ES-I3 (cell line): ENCODE results near the gene C7.

Source experiments
- H3K36me3 ChIP-seq: 2 replicates; pipeline ENCODE4 v1.6.1; 2013; ENCODE audit warnings: mild to moderate bottlenecking, low read length, control low read depth, moderate library complexity; ENCODE audit not compliant: insufficient read depth
- H3K4me1 ChIP-seq: 2 replicates; pipeline ENCODE4 v1.6.1; 2013; ENCODE audit warnings: mild to moderate bottlenecking, control low read depth, low read length; ENCODE audit not compliant: insufficient read depth
- H3K9ac ChIP-seq: 2 replicates; pipeline ENCODE4 v1.6.1; 2013; ENCODE audit warnings: low read depth, mild to moderate bottlenecking, low read length, moderate library complexity
- H3K9me3 ChIP-seq: 2 replicates; pipeline ENCODE4 v1.6.1; 2013; ENCODE audit warnings: mild to moderate bottlenecking, low read length, moderate library complexity; ENCODE audit not compliant: control insufficient read depth, insufficient read depth

C7 gene

DNA sequence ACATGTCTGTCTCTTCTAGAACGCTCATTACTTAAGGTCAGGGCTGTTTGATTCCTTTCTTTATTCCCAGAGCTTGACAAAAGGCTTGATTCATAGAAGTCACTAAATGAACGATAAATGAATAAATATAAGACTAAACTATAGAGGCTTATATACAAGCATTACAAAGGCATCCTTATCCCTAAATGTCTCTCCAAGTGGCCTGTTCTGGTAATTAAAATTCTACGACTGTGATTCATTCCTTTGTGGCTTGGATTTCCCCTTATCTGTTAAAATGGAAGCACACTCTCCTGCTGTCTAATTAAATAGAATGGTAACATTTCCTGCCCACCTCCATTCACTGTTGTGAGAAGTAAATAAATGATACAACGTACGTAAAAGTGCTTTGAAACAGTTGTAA lies 49.5 kb downstream of the C7 start:
- Histone ChIP-seq H3K9me3 (peaks cover 3% of the 10 kb centered on the region), H3K36me3 (no peaks in the 10 kb centered on the region), H3K9ac (no peak overlapping the region), H3K4me1 (no peaks in the 10 kb centered on the region)

DNA sequence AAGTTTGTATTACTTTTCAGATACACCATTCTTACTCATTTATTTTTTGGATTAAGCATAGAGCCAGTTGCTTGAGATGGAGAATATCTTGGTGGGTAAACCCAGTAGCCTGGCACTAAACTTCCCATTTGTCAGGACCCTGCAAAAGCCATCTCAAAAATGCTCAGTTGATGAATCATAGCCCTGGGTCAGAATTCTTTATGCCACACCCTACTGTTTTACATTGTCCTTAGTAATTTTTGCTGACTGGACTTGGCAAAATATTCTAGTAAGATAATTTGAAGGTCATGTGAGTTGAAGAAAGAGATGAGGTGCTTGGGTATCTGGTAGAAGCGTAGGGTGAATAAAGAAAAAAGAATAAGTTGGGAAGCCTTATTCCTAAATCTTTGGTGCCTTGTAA lies 50.7 kb downstream of the C7 start:
- Histone ChIP-seq H3K9me3 (peaks cover 3% of the 10 kb centered on the region), H3K36me3 (no peaks in the 10 kb centered on the region), H3K9ac (no peak overlapping the region), H3K4me1 (no peaks in the 10 kb centered on the region)

DNA sequence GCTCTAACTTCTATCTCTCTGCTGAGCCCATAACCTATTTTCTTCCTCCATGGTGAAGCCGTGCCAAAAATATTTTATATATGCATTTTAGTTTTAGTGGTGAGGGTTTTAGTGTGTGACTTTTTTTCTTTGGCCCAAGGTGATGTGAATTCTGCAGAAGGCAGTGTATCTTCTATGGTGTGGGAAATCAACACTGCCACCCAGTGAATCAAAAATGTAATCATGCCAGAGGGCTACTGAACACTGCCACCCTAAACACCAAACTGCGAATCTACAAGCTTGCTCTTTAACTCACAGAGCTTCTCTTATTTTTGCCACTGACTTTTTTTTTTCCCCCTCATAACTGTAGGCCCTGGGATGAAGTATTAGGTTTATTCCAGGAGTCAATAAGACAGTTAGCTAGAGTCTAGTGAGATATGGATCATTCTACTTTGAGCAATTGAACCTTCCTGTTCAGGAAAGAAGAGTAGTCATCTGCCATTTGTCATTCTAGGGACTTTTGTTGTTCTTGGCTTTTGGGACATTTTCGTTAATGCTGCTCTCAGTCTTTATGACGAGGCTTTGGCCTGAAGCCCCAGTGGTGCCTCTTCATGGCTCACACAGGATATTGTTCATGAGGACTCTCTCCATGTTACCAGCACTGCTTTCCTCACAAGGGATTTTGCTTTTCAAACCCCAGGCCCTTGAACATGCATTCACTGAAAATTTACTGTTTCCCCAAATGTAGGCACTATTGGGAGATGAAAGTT lies 53.1 kb downstream of the C7 start:
- H3K9me3 ChIP-seq, result peaks cover 3% of the 10 kb centered on the region
- no peaks in the 10 kb centered on the region for H3K4me1 ChIP-seq
- H3K36me3 ChIP-seq, result no peaks in the 10 kb centered on the region

DNA sequence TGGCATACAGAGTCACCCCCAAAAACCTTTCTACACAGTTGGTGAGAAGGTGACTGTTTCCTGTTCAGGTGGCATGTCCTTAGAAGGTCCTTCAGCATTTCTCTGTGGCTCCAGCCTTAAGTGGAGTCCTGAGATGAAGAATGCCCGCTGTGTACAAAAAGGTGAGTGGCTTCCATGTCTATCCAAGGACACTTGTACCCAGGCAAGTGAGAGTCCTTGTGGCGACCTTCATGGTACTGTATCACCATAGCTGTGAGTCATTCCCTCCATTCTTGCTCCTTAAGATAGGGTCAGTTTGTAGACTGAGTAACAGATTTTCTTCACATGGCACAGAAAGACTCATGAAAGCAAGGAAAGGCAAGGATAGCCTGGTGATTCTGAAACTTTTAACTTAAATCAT lies 63.1 kb downstream of the C7 start:
- no peaks in the 10 kb centered on the region for H3K36me3 ChIP-seq
- no peak overlapping the region for H3K9ac ChIP-seq
- no peaks in the 10 kb centered on the region for H3K9me3 ChIP-seq
- no peaks in the 10 kb centered on the region for H3K4me1 ChIP-seq

More for the DNA sequence above, 53.1 kb downstream of the C7 start:
- no peak overlapping the region for H3K9ac ChIP-seq

DNA sequence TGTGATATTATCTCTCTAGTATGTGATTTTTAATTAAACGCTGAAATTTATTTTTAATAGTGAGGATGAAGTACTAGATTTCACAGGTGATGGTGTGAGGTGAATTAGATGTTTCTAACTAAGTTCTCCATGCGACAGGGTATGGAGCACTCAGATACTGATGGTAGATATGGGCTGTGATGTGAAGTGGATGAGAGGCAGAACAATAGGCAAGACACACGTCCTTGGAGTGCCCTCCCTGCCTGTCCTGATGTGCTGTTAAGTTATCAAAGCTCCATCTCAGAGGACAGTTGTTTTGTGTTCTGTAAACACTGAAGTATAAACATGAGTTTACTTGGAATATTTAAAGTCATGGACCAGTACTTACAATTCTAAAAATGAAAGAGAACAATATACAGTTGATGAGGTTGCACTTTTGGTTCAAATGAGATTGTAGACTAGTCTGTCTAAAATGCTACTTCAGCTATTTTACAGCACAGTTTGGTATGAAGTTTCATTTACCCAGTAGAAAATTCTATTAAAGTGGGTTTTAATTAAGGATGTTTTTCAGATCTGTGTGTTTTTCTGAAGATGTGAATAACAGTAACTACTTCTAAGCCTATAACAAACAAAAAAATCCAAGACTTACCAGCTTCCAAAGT lies 64.2 kb downstream of the C7 start:
- H3K9me3 ChIP-seq, result no peaks in the 10 kb centered on the region
- no peaks in the 10 kb centered on the region for H3K36me3 ChIP-seq
- no peaks in the 10 kb centered on the region for H3K4me1 ChIP-seq
- H3K9ac ChIP-seq, result no peak overlapping the region

DNA sequence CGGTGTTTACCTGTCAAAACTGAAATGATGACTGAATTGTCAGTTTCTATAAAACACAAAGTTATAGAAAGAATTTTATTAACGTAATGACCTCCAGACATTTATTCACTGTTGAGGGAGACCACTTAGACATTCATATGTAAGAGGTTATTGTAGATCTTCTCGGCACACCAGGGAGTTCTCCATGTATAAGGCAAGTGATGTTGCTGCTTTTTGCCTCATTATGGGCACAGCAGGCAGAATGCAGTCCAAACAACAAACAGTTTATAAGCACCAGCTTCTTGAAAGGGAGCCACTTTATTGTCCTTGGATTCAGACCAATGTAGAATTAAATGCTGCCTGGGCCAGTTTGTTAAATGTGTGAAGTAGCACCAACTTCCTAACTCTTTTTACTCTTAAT lies 66.7 kb downstream of the C7 start:
- no peaks in the 10 kb centered on the region for H3K9me3 ChIP-seq
- H3K36me3 ChIP-seq, result no peaks in the 10 kb centered on the region
- H3K9ac ChIP-seq, result no peak overlapping the region
- H3K4me1 ChIP-seq, result no peaks in the 10 kb centered on the region

DNA sequence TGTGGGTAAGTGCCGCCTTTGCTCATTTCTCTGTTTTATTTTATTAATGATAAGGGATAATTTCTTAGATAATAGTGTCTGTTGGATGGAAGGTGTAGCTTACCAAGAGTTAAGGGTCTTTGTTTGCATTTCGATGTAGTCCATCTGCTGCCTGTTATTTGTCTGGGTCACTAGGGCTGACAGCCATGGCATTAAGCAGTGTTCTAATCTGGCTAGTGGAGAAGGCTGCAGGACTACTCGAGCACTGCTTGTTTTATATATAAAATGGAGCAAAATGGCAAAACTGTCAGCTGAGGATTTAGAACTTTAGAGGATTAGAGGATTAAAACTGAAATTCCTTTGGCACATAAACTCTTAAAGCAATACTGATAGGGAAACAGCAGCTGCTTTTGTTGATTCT lies 67.5 kb downstream of the C7 start:
- Histone ChIP-seq H3K9ac (no peak overlapping the region), H3K4me1 (no peaks in the 10 kb centered on the region), H3K36me3 (no peaks in the 10 kb centered on the region), H3K9me3 (no peaks in the 10 kb centered on the region)

DNA sequence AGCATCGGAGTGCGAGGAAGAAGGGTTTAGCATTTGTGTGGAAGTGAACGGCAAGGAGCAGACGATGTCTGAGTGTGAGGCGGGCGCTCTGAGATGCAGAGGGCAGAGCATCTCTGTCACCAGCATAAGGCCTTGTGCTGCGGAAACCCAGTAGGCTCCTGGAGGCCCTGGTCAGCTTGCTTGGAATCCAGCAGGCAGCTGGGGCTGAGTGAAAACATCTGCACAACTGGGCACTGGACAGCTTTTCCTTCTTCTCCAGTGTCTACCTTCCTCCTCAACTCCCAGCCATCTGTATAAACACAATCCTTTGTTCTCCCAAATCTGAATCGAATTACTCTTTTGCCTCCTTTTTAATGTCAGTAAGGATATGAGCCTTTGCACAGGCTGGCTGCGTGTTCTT lies 72.1 kb downstream of the C7 start:
- Histone ChIP-seq H3K36me3 (no peaks in the 10 kb centered on the region), H3K9ac (no peak overlapping the region)

DNA sequence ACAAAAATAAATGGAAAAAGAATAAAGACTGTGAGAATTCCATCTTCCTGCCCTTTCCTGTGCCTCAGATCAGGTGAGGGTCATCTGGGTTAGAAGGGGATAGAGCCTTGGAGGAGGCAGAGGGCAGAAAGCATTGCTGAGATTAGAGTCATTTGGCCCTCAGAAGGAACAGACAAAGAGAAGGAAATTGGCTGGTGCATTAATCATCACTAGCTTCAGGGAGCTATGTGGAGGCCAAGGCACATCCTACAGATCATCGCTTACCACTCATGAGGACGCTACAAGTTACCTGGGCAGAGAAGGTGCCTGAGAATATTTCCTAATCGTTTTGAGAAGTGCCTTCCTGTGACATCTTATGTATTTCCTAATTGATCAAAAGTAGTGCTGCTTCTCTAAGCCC lies 74.5 kb downstream of the C7 start:
- Histone ChIP-seq H3K36me3 (no peaks in the 10 kb centered on the region), H3K9me3 (no peaks in the 10 kb centered on the region), H3K4me1 (no peaks in the 10 kb centered on the region), H3K9ac (no peak overlapping the region)

More for the DNA sequence above, 72.1 kb downstream of the C7 start:
- Histone ChIP-seq H3K9me3 (no peaks in the 10 kb centered on the region), H3K4me1 (no peaks in the 10 kb centered on the region)

DNA sequence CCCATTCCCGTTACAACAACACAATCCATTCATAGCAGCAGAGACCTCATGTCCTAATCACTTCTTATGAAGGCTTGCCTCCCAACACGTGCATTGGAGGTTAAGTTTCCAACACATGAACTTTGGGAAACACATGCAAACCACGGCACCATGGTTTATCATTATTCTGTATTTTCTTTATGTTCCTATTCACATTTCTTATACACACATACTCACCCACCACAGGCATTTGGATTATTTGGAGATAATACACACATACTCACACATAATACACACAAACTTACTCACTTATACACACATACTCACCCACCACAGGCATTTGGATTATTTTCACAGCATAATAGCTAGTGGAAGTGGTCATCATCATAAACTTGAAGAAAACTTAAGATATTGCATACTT lies 75.6 kb downstream of the C7 start:
- Histone ChIP-seq H3K9ac (no peak overlapping the region), H3K4me1 (no peaks in the 10 kb centered on the region), H3K36me3 (no peaks in the 10 kb centered on the region), H3K9me3 (no peaks in the 10 kb centered on the region)

DNA sequence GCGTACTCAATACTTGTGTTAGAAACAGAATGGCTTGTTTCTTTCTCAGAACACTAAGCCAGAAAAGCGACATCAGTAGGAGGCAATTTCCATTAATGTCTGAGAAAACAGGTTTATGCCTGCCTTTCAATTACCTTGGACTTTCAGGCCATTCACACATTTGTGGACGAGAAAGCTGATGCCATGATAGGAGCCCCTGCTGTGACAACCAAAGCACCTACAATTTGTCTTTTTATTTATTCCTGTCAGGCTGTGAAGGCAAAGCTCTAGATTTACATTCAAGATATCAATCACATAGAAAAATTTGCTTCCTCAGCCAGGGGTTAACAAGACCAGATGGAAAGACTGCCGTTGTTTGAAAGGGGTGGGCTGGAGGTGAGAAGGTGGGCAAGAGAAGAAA lies 76.2 kb downstream of the C7 start:
- Histone ChIP-seq H3K4me1 (no peaks in the 10 kb centered on the region), H3K9me3 (no peaks in the 10 kb centered on the region), H3K9ac (no peak overlapping the region), H3K36me3 (no peaks in the 10 kb centered on the region)

DNA sequence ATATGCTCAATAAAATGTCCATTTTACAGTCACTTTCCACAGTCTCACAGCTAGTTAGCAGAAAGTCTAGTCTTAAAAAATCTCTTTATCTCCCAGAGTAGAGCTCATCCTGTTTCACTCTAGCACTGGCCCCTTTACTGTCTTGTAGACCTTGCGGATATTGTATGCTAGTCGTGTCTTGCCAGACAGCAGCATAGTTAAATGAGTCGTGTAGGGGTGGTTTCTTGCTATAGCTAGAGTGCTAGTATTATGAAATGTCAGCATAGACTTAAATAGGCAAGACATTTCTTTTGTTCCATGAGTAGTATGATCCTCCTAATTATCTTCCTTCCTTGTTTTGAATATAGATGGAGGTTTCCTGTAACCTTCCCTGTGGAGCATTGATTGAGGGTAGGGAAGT lies 77.4 kb downstream of the C7 start:
- Histone ChIP-seq H3K36me3 (no peaks in the 10 kb centered on the region), H3K4me1 (no peaks in the 10 kb centered on the region), H3K9me3 (no peaks in the 10 kb centered on the region), H3K9ac (no peak overlapping the region)

DNA sequence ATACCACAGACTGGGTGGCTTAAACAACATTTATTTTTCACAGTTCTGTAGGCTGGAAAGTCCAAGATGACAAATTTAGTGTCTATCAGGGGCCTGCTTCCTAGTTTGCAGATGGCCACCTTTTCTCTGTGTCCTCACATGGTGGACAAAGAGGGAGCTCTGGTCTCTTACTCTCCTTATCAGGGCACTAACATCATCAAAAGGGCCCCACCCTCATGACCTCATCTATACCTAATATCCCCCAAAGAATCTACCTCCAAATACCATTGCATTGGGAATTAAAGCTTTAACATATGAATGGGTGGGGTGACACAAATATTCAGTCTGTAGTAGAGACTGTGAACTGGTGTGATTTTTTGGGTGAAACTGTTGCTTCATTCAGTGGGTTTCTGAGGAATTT lies 78.1 kb downstream of the C7 start:
- Histone ChIP-seq H3K9ac (no peak overlapping the region), H3K4me1 (no peaks in the 10 kb centered on the region), H3K9me3 (no peaks in the 10 kb centered on the region), H3K36me3 (no peaks in the 10 kb centered on the region)

DNA sequence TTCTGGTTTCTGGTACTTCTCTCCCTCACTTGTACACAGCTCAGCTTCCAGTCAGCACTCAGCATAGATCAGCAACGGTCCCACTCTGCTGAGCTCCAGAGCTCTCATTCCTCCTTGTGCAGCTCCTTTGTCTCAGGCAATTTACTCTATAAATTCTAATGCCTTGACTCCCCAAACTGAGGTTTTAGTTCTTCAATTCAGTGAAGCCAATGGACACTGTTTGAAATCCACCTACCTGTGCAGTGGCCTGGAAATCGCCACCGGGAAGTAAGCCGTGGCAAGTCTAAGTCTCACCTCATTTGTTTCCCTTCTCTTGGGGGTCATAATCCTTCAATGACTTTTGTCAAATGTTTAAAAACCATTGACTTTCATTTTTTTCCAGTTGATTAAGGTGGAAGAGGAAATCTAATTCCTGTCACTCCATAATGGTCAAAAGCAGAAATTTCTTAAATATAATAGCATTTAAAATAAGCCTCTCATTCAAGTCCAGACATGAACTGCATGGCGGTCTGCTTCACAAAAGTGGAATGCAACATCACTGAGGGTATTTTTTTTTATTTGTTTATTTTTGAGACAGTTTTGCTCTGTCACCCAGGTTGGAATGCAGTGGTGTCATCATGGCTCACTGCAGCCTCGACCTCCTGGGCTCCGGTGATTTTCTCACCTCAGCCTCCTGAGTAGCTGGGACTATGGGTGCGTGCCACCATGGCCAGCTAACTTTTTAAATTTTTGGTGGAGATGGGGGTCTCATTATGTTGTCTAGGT lies 79.6 kb downstream of the C7 start:
- H3K4me1 ChIP-seq, result no peaks in the 10 kb centered on the region
- H3K36me3 ChIP-seq, result no peaks in the 10 kb centered on the region
- H3K9me3 ChIP-seq, result no peaks in the 10 kb centered on the region
- no peak overlapping the region for H3K9ac ChIP-seq
